Measurements from ENCODE around the gene ARIH1. TPM values are rescaled to one million over a fixed set of nuclear protein-coding genes. Genes with fewer than 3 reads are reported as not detected.

Gene ARIH1
- total RNA-seq, 2 donors from 2014 or later, result 102 to 151 TPM

DNA sequence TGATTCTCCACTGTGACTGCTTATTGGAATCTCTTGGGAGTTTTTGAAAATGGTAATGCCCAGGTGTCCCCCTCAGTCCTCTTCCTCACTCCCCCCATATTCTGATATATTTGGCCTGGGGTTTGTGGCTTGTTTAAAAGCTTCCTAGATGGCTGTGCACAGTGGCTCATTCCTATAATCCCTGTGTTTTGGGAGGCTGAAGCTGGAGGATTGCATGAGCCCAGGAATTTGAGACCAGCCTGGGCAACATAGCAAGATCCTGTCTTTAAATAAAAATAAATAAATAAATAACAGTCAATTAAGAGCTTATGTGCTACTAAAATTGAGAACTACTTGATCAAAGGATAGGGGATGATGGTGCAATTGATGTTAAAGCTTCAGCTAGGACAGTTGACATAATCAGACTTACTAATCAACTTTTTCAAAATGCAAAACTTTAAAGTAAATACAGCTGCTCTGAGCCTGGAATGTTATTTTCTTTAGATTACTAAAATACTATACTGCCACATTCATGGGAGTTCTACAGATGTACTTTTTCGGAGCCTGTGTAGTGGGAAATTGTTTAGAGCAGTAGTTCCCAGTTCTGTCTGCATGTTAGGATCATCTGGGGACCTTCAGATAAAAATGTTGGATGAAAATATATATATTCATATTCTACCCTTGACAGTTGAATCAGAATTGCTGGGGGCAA, 33.4 kb downstream of the ARIH1 start:
- TF ChIP-seq, protein P1, sequence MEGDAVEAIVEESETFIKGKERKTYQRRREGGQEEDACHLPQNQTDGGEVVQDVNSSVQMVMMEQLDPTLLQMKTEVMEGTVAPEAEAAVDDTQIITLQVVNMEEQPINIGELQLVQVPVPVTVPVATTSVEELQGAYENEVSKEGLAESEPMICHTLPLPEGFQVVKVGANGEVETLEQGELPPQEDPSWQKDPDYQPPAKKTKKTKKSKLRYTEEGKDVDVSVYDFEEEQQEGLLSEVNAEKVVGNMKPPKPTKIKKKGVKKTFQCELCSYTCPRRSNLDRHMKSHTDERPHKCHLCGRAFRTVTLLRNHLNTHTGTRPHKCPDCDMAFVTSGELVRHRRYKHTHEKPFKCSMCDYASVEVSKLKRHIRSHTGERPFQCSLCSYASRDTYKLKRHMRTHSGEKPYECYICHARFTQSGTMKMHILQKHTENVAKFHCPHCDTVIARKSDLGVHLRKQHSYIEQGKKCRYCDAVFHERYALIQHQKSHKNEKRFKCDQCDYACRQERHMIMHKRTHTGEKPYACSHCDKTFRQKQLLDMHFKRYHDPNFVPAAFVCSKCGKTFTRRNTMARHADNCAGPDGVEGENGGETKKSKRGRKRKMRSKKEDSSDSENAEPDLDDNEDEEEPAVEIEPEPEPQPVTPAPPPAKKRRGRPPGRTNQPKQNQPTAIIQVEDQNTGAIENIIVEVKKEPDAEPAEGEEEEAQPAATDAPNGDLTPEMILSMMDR (IDR thresholded peaks at IDR 0.05), result no peak
- H3K9me3 ChIP-seq, result no peaks in the 10 kb centered on the region

DNA sequence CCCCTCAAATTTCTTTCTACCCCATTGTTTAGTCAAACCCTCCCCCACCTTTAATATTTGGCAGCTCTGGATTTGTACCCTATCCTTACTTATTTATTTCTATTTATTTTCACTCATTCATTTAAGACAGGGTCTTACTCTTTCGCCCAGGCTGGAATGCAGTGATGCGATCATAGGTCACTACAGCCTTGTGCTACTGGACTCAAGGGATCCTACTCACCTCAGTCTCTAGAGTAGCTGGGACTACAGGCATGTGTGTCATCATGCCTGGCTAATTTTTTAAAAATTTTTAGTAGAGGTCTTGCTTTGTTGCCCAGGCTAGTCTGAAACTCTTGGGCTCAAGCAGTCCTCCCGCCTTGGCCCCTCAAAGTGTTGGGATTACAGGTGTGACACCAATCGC, 35.4 kb downstream of the ARIH1 start:
- H3K4me1 ChIP-seq, result no peaks in the 10 kb centered on the region
- H3K27ac ChIP-seq, result no peak overlapping the region
- DNase-seq, result no peak
- no peaks in the 10 kb centered on the region for H3K27me3 ChIP-seq
- no peak overlapping the region for H3K9ac ChIP-seq (ENCODE audit: low read depth in 2 of 2, low read length in 2 of 2)
- no peak overlapping the region for H3K4me3 ChIP-seq
- H3K36me3 ChIP-seq, result no peaks in the 10 kb centered on the region
- H3K9me3 ChIP-seq, result no peaks in the 10 kb centered on the region
- TF ChIP-seq, protein P1 (IDR thresholded peaks at IDR 0.05), result no peak
- intact Hi-C loops (cut with DNase I), result no loop called here

More for the DNA sequence above, 33.4 kb downstream of the ARIH1 start:
- H3K36me3 ChIP-seq, result no peaks in the 10 kb centered on the region
- no peaks in the 10 kb centered on the region for H3K4me1 ChIP-seq
- no peak overlapping the region for H3K9ac ChIP-seq (ENCODE audit: low read depth in 2 of 2, low read length in 2 of 2)
- DNase-seq, result no peak
- H3K27me3 ChIP-seq, result no peaks in the 10 kb centered on the region
- H3K27ac ChIP-seq, result no peak overlapping the region
- intact Hi-C loops (cut with DNase I), result no loop called here
- H3K4me3 ChIP-seq, result no peak overlapping the region

DNA sequence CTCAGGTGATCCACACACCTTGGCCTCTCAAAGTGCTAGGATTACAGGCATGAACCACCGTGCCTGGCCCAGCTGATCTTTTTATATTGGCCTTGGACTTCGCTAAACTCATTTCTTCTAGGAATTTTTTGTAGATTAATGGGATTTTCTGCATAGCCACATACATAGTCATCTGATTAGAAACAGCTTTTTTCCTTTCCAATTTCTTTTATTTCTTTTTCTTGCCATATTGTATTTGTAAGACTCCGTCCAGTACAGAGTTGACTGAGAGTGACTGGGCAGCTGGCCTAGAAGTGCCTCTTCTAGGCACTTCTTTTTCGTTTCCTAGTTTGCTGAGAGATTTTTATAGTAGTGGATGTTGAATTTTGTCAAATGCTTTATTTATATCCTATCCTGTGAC, 37.4 kb downstream of the ARIH1 start:
- Histone ChIP-seq H3K4me3 (no peak overlapping the region), H3K27ac (no peak overlapping the region), H3K9ac (ENCODE audit: low read depth in 2 of 2, low read length in 2 of 2) (no peak overlapping the region), H3K9me3 (no peaks in the 10 kb centered on the region), H3K36me3 (no peaks in the 10 kb centered on the region), H3K4me1 (no peaks in the 10 kb centered on the region), H3K27me3 (no peaks in the 10 kb centered on the region)
- DNase-seq, result no peak
- intact Hi-C loops (cut with DNase I), result no loop called here
- TF ChIP-seq, protein P1 (IDR thresholded peaks at IDR 0.05), result no peak

DNA sequence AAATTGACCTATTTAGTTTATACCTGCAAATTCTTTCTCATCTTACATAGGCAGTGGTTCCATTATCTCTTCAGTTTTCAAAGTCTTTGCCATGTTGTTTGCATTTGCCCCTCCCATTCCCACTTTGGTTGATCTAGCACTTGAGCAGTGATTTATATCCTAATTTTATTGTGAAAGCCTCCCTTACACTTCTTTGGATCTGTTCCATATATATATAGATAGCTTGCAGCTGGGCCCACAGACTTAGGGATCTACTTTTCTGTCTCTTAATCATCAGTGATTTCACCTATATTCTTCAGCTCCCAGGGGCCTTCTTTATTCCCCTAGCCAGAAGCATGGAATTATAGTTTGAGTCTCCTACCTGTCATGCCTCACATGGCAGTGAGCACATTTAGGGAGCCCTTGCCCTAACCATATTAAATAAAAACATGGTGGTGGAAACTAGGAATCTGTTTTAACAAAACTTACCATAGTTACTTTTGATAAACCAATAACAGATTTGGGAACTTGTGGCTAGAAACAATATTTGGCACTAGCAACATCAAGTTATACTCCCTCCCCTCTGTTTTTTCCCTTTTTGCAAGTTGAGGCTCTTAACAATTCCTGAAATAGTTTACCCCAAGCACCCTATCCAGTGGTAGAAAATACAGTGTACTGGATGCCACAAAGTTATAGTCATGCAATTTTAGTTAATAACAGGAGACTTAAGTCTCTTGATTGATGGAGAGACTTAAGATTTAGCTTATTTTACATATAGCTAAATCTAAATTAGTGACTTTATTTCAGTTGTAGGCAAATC, 41.7 kb downstream of the ARIH1 start:
- H3K9me3 ChIP-seq, result no peaks in the 10 kb centered on the region
- no peak overlapping the region for H3K27ac ChIP-seq
- DNase-seq, result no peak
- no peaks in the 10 kb centered on the region for H3K27me3 ChIP-seq
- no peaks in the 10 kb centered on the region for H3K4me1 ChIP-seq
- no peak overlapping the region for H3K9ac ChIP-seq (ENCODE audit: low read depth in 2 of 2, low read length in 2 of 2)
- intact Hi-C loops (cut with DNase I), result no loop called here
- H3K36me3 ChIP-seq, result no peaks in the 10 kb centered on the region
- no peak overlapping the region for H3K4me3 ChIP-seq
- TF ChIP-seq, protein P1 (IDR thresholded peaks at IDR 0.05), result no peak

DNA sequence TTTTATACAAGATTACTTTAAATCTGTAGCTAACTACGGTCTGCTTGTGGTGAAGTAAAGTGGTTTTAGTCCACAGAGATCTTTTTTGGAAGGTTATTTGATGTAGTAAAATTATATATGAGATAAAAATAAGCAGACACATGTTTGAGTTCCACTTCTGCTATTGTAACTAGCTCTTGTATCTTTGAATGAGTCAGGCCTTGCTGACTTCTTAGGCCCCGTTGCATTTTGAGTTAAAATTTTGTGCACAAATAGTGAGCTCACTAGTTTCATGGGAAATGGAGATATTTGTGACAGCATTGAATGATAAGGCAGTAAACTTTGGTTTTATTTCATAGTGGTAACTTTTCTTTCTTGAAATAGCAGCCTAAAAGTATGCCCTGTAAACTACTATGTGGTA, 42.6 kb downstream of the ARIH1 start:
- no peak for DNase-seq
- Histone ChIP-seq H3K27ac (no peak overlapping the region), H3K36me3 (no peaks in the 10 kb centered on the region), H3K9me3 (no peaks in the 10 kb centered on the region), H3K27me3 (no peaks in the 10 kb centered on the region), H3K9ac (ENCODE audit: low read depth in 2 of 2, low read length in 2 of 2) (no peak overlapping the region), H3K4me1 (no peaks in the 10 kb centered on the region), H3K4me3 (no peak overlapping the region)
- TF ChIP-seq, protein P1 (IDR thresholded peaks at IDR 0.05), result no peak
- intact Hi-C loops (cut with DNase I), result no loop called here
